ENCODE results near the gene HSD3B7.
A peak's percentile ranks its signal among the peaks of the same experiment; 100 is the strongest.

The HSD3B7 gene

GRCh38 chr16:31031276-31031675 is 46.3 kb downstream of the HSD3B7 start:
- no peak for DNase-seq

- DNase-seq, result peak; percentile 91
These were observed 48.0 kb downstream of the HSD3B7 start, which contains the start of gene STX4 for GRCh38 chr16:31032736-31033708. STX4 (plus strand) TSS chr16:31033558; CDS start chr16:31033806, 248 bp downstream.

GRCh38 chr16:31033709-31034492 is 48.9 kb downstream of the HSD3B7 start:
- DNase-seq, result peak; percentile 61

- DNase-seq, result no peak
These were observed 51.7 kb downstream of the HSD3B7 start for GRCh38 chr16:31036691-31037090.
